K562 (cell line): ENCODE data around the gene HSD17B1. TPM values are rescaled to one million over a fixed set of nuclear protein-coding genes. Genes with fewer than 3 reads are reported as not detected.

Experiments
- EP400 ChIP-seq: fragments of 450-650 bp; IDR thresholded peaks from 2 replicates; pipeline ENCODE4 v1.6.1; 2017; ENCODE audit warnings: antibody characterized with exemption, mild to moderate bottlenecking, moderate library complexity
- KLF6 ChIP-seq: fragments of 250-450 bp; sonication (Bioruptor Pico); IDR thresholded peaks from 2 replicates; pipeline ENCODE4 v1.4.0; 2020; ENCODE audit warnings: mild to moderate bottlenecking, moderate library complexity, borderline replicate concordance
- MTA3 ChIP-seq: fragments of 450-650 bp; formaldehyde crosslinking; IDR thresholded peaks from 2 replicates; pipeline ENCODE4 v1.6.1; 2017; ENCODE audit warnings: mild to moderate bottlenecking, borderline replicate concordance
- NCOA2 ChIP-seq, 2 experiments: fragments of 450-650 bp; IDR thresholded peaks; 2 replicates each; pipeline ENCODE4 v1.6.1; 2018; ENCODE audit warnings: mild to moderate bottlenecking in 2 of 2, moderate library complexity in 1 of 2; ENCODE audit not compliant: partially characterized antibody in 2 of 2
- NFIC ChIP-seq: fragments of 450-650 bp; IDR thresholded peaks from 2 replicates; pipeline ENCODE4 v1.6.1; 2017; ENCODE audit warnings: mild to moderate bottlenecking, inconsistent platforms
- POLR2AphosphoS5 ChIP-seq: IDR thresholded peaks from 2 replicates; pipeline ENCODE4 v1.6.1; 2011; ENCODE audit warnings: mild to moderate bottlenecking, low read depth, low read length, moderate library complexity; ENCODE audit not compliant: control insufficient read depth, insufficient read depth
- SMAD1 ChIP-seq: fragments of 150-350 bp; IDR thresholded peaks from 2 replicates; pipeline ENCODE4 v1.6.1; 2014; ENCODE audit warnings: low read length, low read depth; ENCODE audit not compliant: partially characterized antibody
- TAF15 ChIP-seq: fragments of 200-400 bp; formaldehyde crosslinking; IDR thresholded peaks from 2 replicates; pipeline ENCODE4 v1.6.1; 2017; ENCODE audit warnings: mild to moderate bottlenecking, low read depth, low read length, moderate library complexity
- TCF7 ChIP-seq: sonication (generic); IDR thresholded peaks from 2 replicates; pipeline ENCODE4 v1.6.1; 2016; ENCODE audit warnings: antibody characterized with exemption, borderline replicate concordance
- TFAM ChIP-seq: fragments of 250-450 bp; sonication (Bioruptor Pico); conservative IDR thresholded peaks from 2 replicates; pipeline ENCODE4 v1.5.0; 2021; ENCODE audit warnings: mild to moderate bottlenecking, moderate library complexity
- ZFP1 ChIP-seq: fragments of 450-650 bp; formaldehyde crosslinking; IDR thresholded peaks from 2 replicates; pipeline ENCODE4 v1.4.0; 2020; ENCODE audit warnings: mild to moderate bottlenecking, mixed read lengths
- ZNF217 ChIP-seq: sonication (generic); formaldehyde crosslinking; IDR thresholded peaks from 2 replicates; pipeline ENCODE4 v1.8.0; 2022; ENCODE audit warnings: mild to moderate bottlenecking, missing genetic modification reagents
- ZNF318 ChIP-seq, 2 experiments: fragments of 450-650 bp; IDR thresholded peaks; 2 replicates each; pipeline ENCODE4 v1.6.1; 2016; ENCODE audit warnings: mild to moderate bottlenecking in 2 of 2, borderline replicate concordance in 1 of 2, low read depth in 1 of 2, moderate library complexity in 1 of 2
- ZNF583 ChIP-seq: fragments of 250-450 bp; sonication (Bioruptor Pico); IDR thresholded peaks from 2 replicates; pipeline ENCODE4 v1.4.0; 2020
- polyA plus RNA-seq, 8 experiments: library from polyadenylated mRNA; depleted of rRNA in 4 of 8; stranded (reverse) in 5 of 8; unstranded in 3 of 8; fragments of >200 nt; fragmentation: Nextera tagmentation in 2 of 8; fragmentation: Illumina TruSeq in 1 of 8; extraction: Ambion mirVana in 2 of 8; extraction: Trizol in 1 of 8; gene quantifications; 2 replicates each; pipeline versions ENCODE4 v1.2.1 to v1.2.3, GENCODE V29; 2011 to 2014; ENCODE audit warnings: inconsistent platforms in 1 of 8, missing spikeins in 1 of 8
- total RNA-seq, 7 experiments: library from RNA; depleted of rRNA in 6 of 7; stranded (reverse); fragments of >200 nt in 6 of 7; fragmentation: Illumina TruSeq in 2 of 7; extraction: Trizol in 2 of 7; gene quantifications; 2 replicates each; pipeline versions ENCODE4 v1.2.1 to v1.2.3, GENCODE V29; 2011 to 2021; ENCODE audit warnings: low replicate concordance in 1 of 7
- TF ChIP-seq, protein P1 (sequence below), 2 experiments: fragments of 450-650 bp in 1 of 2; sonication (generic) in 1 of 2; formaldehyde crosslinking in 1 of 2; IDR thresholded peaks in 1 of 2; conservative IDR thresholded peaks in 1 of 2; 2 replicates each; pipeline versions ENCODE4 v1.6.1 to v1.8.1; 2016 to 2023; ENCODE audit warnings: mild to moderate bottlenecking in 2 of 2, moderate library complexity in 2 of 2, inconsistent platforms in 1 of 2, missing genetic modification reagents in 1 of 2
- TF ChIP-seq, protein P2 (sequence below): fragments of 250-450 bp; sonication (Bioruptor Pico); IDR thresholded peaks from 2 replicates; pipeline ENCODE4 v1.8.0; 2022; ENCODE audit warnings: moderate library complexity, mild to moderate bottlenecking, inconsistent platforms

HSD17B1 gene
- total and polyA plus RNA-seq, 9 of the 15 experiments (the other 6 are each of a cell fraction or from before 2014, with no cell fraction given): 0.55 to 21.1 (median 3.6) TPM

- TF ChIP-seq MTA3 (no peak), EP400 (no peak), TFAM (no peak), POLR2AphosphoS5 (no peak), ZFP1 (CRISPR knock-in tag) (no peak), KLF6 (no peak), ZNF583 (CRISPR knock-in tag) (0 out of 2 replicates have a peak, but pooled peaks have one; percentile 21), ZNF217 (CRISPR knock-in tag) (no peak), NFIC (no peak), ZNF318 (IDR thresholded peaks at IDR 0.05; ENCODE audit: borderline replicate concordance in 1 of 2, low read depth in 1 of 2) (no peak), TAF15 (no peak), SMAD1 (no peak), TCF7 (no peak), NCOA2 (IDR thresholded peaks at IDR 0.05; ENCODE audit: partially characterized antibody in 2 of 2) (no peak)
- TF ChIP-seq, protein P1, sequence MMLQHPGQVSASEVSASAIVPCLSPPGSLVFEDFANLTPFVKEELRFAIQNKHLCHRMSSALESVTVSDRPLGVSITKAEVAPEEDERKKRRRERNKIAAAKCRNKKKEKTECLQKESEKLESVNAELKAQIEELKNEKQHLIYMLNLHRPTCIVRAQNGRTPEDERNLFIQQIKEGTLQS (IDR thresholded peaks at IDR 0.05): no peak
- TF ChIP-seq, protein P1 (CRISPR knock-in tag; conservative IDR thresholded peaks at IDR 0.05): no peak
- TF ChIP-seq, protein P2, sequence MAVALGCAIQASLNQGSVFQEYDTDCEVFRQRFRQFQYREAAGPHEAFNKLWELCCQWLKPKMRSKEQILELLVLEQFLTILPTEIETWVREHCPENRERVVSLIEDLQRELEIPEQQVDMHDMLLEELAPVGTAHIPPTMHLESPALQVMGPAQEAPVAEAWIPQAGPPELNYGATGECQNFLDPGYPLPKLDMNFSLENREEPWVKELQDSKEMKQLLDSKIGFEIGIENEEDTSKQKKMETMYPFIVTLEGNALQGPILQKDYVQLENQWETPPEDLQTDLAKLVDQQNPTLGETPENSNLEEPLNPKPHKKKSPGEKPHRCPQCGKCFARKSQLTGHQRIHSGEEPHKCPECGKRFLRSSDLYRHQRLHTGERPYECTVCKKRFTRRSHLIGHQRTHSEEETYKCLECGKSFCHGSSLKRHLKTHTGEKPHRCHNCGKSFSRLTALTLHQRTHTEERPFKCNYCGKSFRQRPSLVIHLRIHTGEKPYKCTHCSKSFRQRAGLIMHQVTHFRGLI (CRISPR knock-in tag): no peak
Observed at GRCh38 chr17:42519546-42520491, 32.9 kb upstream of the HSD17B1 start (continued).
